Right kidney (tissue), 1 donor: ENCODE measurements around the gene GRM8.

ENCODE experiments used
- DNase-seq: peaks from one replicate; pipeline ENCODE4 v3.0.0-alpha.2; 2016

GRM8 gene

GRCh38 chr7:126806614-126807013 is 446.1 kb downstream of the GRM8 start:
- no peak for DNase-seq

- no peak for DNase-seq
These were observed 447.4 kb downstream of the GRM8 start for GRCh38 chr7:126805351-126805750.

GRCh38 chr7:126804604-126805003 is 448.1 kb downstream of the GRM8 start:
- DNase-seq: no peak

- no peak for DNase-seq
These were observed 448.8 kb downstream of the GRM8 start for GRCh38 chr7:126803990-126804389.

- DNase-seq: no peak
These were observed 449.6 kb downstream of the GRM8 start for GRCh38 chr7:126803060-126803665.

GRCh38 chr7:126801733-126802132 is 451.0 kb downstream of the GRM8 start:
- no peak for DNase-seq

GRCh38 chr7:126799541-126799940 is 453.2 kb downstream of the GRM8 start:
- no peak for DNase-seq

- no peak for DNase-seq
These were observed 460.2 kb downstream of the GRM8 start for GRCh38 chr7:126792521-126792920.

- DNase-seq: no peak
These were observed 461.4 kb downstream of the GRM8 start for GRCh38 chr7:126791306-126791705.

GRCh38 chr7:126790763-126791162 is 462.0 kb downstream of the GRM8 start:
- DNase-seq: no peak

- DNase-seq: no peak
These were observed 469.1 kb downstream of the GRM8 start for GRCh38 chr7:126783613-126784012.

- no peak for DNase-seq
These were observed 471.7 kb downstream of the GRM8 start for GRCh38 chr7:126780993-126781392.

GRCh38 chr7:126778101-126778500 is 474.6 kb downstream of the GRM8 start:
- DNase-seq: no peak

GRCh38 chr7:126776498-126776897 is 476.2 kb downstream of the GRM8 start:
- DNase-seq: no peak

- DNase-seq: no peak
These were observed 478.7 kb downstream of the GRM8 start for GRCh38 chr7:126774077-126774476.

GRCh38 chr7:126768836-126769235 is 483.9 kb downstream of the GRM8 start:
- DNase-seq: no peak

GRCh38 chr7:126760914-126761577 is 491.7 kb downstream of the GRM8 start:
- DNase-seq: no peak

- DNase-seq: no peak
These were observed 497.4 kb downstream of the GRM8 start for GRCh38 chr7:126755381-126755780.

GRCh38 chr7:126750207-126750911 is 502.4 kb downstream of the GRM8 start:
- no peak for DNase-seq

- DNase-seq: no peak
These were observed 523.8 kb downstream of the GRM8 start for GRCh38 chr7:126728967-126729366.

GRCh38 chr7:126727930-126728391 is 524.8 kb downstream of the GRM8 start:
- no peak for DNase-seq

- no peak for DNase-seq
These were observed 528.7 kb downstream of the GRM8 start for GRCh38 chr7:126723966-126724544.

- no peak for DNase-seq
These were observed 532.5 kb downstream of the GRM8 start for GRCh38 chr7:126720232-126720631.
